ENCODE results near the gene GEMIN5. TPM values are rescaled to one million over a fixed set of nuclear protein-coding genes. Genes with fewer than 3 reads are reported as not detected.

Gene GEMIN5
- total RNA-seq, 1 donor = 23.3 TPM

GRCh38 chr5:154972476-154973080 lies 34.6 kb upstream of the GEMIN5 start:
- TF ChIP-seq CTCF (IDR thresholded peaks at IDR 0.05; ENCODE audit: insufficient read depth, low read depth, low read length) = peak; percentile 74
- no peak overlapping the region for H3K4me3 ChIP-seq (ENCODE audit: low read depth, low read length)

DNA sequence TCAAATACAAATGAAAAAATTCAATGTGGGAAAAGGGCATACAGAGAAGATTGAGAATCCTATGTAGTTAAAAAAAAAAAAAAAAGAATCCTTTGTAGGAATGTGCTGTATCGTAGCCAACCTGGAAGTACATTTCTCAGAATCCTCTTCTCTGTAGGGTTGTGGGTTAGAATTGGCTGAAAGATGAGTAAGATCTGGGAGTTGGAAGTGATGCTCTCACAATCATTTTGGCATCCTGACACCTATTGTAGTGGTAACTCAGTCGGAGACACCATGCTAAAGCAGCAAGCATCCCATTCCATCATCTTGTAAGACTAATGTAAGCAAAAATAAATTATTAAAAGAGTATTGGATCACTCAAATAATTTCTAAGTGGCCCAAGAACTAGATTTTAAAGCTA lies 33.5 kb upstream of the GEMIN5 start:
- DNase-seq (ENCODE audit: low read depth) = no peak
- H3K4me3 ChIP-seq (ENCODE audit: low read depth, low read length) = no peak overlapping the region
- TF ChIP-seq CTCF (IDR thresholded peaks at IDR 0.05; ENCODE audit: insufficient read depth, low read depth, low read length) = no peak

More at GRCh38 chr5:154972476-154973080, 34.6 kb upstream of the GEMIN5 start:
- peak; percentile 46 for DNase-seq (ENCODE audit: low read depth)

DNA sequence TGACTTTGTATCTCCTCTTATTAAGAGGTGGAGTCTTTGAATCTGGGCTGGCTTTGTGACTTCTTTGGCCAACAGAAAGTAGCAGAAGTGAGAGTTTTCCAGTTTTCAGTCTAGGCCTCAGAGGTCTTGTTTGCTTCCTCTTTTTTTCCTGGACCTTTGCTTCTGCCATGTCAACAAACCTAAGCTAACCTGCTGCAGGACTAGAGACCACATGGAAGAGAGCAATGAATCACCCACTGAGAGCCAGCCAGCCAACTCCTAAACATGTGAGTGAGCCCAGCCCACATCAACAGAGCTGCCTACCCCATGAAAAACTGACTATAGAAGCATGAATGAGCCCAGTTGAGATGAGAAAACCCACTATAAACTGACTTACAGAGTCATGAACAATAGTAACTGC lies 32.7 kb upstream of the GEMIN5 start:
- TF ChIP-seq CTCF (IDR thresholded peaks at IDR 0.05; ENCODE audit: insufficient read depth, low read depth, low read length) = no peak
- DNase-seq (ENCODE audit: low read depth) = no peak

DNA sequence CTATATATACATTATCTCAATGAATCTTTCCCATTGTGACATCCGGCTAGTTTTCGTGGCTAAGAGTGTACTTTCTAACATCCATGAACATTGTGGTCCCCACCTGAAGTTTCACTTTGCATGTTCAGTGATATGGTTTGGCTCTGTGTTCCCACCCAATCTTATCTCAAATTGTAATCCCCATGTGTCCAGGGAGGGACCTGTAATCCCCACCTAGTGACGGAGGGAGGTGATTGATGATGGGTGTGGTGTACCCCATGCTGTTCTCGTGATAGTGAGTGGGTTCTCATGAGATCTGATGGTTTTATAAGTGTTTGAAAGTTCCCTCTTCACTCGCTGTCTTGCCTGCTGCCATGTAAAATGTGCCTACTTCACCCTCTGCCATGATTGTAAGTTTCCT lies 30.9 kb upstream of the GEMIN5 start:
- no peak for DNase-seq (ENCODE audit: low read depth)
- TF ChIP-seq CTCF (IDR thresholded peaks at IDR 0.05; ENCODE audit: insufficient read depth, low read depth, low read length) = no peak
- no peak overlapping the region for H3K4me3 ChIP-seq (ENCODE audit: low read depth, low read length)

More for the DNA sequence above, 32.7 kb upstream of the GEMIN5 start:
- no peak overlapping the region for H3K4me3 ChIP-seq (ENCODE audit: low read depth, low read length)

GRCh38 chr5:154967421-154968024 lies 29.5 kb upstream of the GEMIN5 start:
- peak; percentile 6 for DNase-seq (ENCODE audit: low read depth)

GRCh38 chr5:154966874-154967273 lies 28.9 kb upstream of the GEMIN5 start:
- no peak overlapping the region for H3K4me3 ChIP-seq (ENCODE audit: low read depth, low read length)
- no peak for TF ChIP-seq CTCF (IDR thresholded peaks at IDR 0.05; ENCODE audit: insufficient read depth, low read depth, low read length)
- DNase-seq (ENCODE audit: low read depth) = no peak

More at GRCh38 chr5:154967421-154968024, 29.5 kb upstream of the GEMIN5 start:
- no peak overlapping the region for H3K4me3 ChIP-seq (ENCODE audit: low read depth, low read length)
- TF ChIP-seq CTCF (IDR thresholded peaks at IDR 0.05; ENCODE audit: insufficient read depth, low read depth, low read length) = peak; percentile 51

Data from fibroblast of villous mesenchyme (primary cell).